Adrenal gland (tissue), 12 donors: Measurements from ENCODE around the gene TBXA2R. TPM values are rescaled to one million over a fixed set of nuclear protein-coding genes. Genes with fewer than 3 reads are reported as not detected.
"Not testable (repeated sequence)": the region's sequence is repeated elsewhere in the genome, so short reads cannot be mapped to it uniquely, and the experiment has no call there.

Experiments
- DNase-seq, 7 donors: peaks; one replicate each; pipeline ENCODE4 v3.0.0-alpha.2; 2019 to 2020
- H3K27ac ChIP-seq, 5 donors: fragments of 200-600 bp; sonication (generic) in 4 of 5; 1 replicate in 3 of 5; 2 replicates in 2 of 5; pipeline versions ENCODE4 v1.5.1 to v1.8.0; 2016 to 2020; ENCODE audit warnings: mild to moderate bottlenecking in 1 of 5
- H3K27me3 ChIP-seq: fragments of 200-600 bp; 2 replicates; pipeline ENCODE4 v1.8.0; 2021
- H3K36me3 ChIP-seq, 2 donors: fragments of 200-600 bp; replicated peaks in 1 of 2; 1 replicate in 1 of 2; 2 replicates in 1 of 2; pipeline versions ENCODE4 v1.5.1 to v1.8.0; 2018 to 2022
- H3K4me1 ChIP-seq, 2 donors: fragments of 200-600 bp; replicated peaks in 1 of 2; 1 replicate in 1 of 2; 2 replicates in 1 of 2; pipeline versions ENCODE4 v1.5.1 to v1.8.0; 2018 to 2021
- H3K4me3 ChIP-seq, 4 donors: fragments of 200-600 bp; sonication (generic) in 3 of 4; one replicate each; pipeline ENCODE4 v1.5.1; 2016 to 2018
- H3K9me3 ChIP-seq, 3 donors: fragments of 200-600 bp; sonication (generic) in 1 of 3; replicated peaks in 1 of 3; 1 replicate in 2 of 3; 2 replicates in 1 of 3; pipeline versions ENCODE4 v1.5.1 to v1.8.0; 2016 to 2021
- POLR2A ChIP-seq, 2 donors: fragments of 450-650 bp; IDR thresholded peaks; one replicate each; pipeline ENCODE4 v1.6.1; 2017; ENCODE audit warnings: antibody characterized with exemption in 2 of 2, mild to moderate bottlenecking in 2 of 2, moderate library complexity in 1 of 2
- WGBS, 4 donors: extraction: QIAGEN DNeasy Blood & Tissue Kit in 2 of 4; methylation state at CpG; one replicate each; pipeline versions ENCODE4 v1.1.5 to v1.1.7; 2013 to 2017; 5-methylcytosine and 5-hydroxymethylcytosine counted together
- intact Hi-C, 2 donors: fragments of 100-400 bp; cut with DNase I; formaldehyde crosslinking; loops; one replicate each; pipeline versions ENCODE4 v1.14.1 to v1.15.0; 2022 to 2023
- polyA plus RNA-seq, 3 donors: library from polyadenylated mRNA; stranded (reverse); fragments of 200-250 nt in 2 of 3; fragments of 350-450 nt in 1 of 3; fragmentation: Illumina TruSeq in 1 of 3; extraction: RNeasy Lipid Tissue Mini Kit (QIAGEN cat#74804) in 1 of 3; gene quantifications; one replicate each; pipeline ENCODE4 v1.2.3, GENCODE V29; 2013 to 2014
- total RNA-seq, 9 donors: library from RNA; depleted of rRNA in 4 of 9; stranded (reverse); fragments of >200 nt in 4 of 9; fragments of 120-200 nt in 1 of 9; fragmentation: NEBNext Ultra II Directional in 1 of 9; extraction: Animal tissue kit (Norgen Biotek cat#: 25700) in 1 of 9; gene quantifications; one replicate each; pipeline versions ENCODE4 v1.1.0 to v1.2.4, GENCODE V29; 2013 to 2023
- TF ChIP-seq, protein P1 (sequence below), 6 experiments: fragments of 450-650 bp in 4 of 6; fragments of 200-600 bp in 2 of 6; sonication (generic) in 1 of 6; IDR thresholded peaks; 1 replicate in 5 of 6; 2 replicates in 1 of 6; pipeline versions ENCODE4 v1.5.1 to v1.8.0; 2016 to 2021; ENCODE audit warnings: antibody characterized with exemption in 6 of 6, mild to moderate bottlenecking in 2 of 6, moderate library complexity in 1 of 6
- donor health status: healthy with polysubstance abuse.
- donor health status: Bipolar disorder and iron deficiency.
- donor health status: DM: yes; HTN: yes; CAD: no.
- donor health status: DM: no; HTN: no; CAD: no.
- donor health status: DM: no; HTN: no; CAD: no.
- donor health status: DM: yes; HTN: yes; CAD: no.

TBXA2R gene
- total and polyA plus RNA-seq, 12 donors, result 4.7 to 25.5 (median 12.4) TPM

DNA sequence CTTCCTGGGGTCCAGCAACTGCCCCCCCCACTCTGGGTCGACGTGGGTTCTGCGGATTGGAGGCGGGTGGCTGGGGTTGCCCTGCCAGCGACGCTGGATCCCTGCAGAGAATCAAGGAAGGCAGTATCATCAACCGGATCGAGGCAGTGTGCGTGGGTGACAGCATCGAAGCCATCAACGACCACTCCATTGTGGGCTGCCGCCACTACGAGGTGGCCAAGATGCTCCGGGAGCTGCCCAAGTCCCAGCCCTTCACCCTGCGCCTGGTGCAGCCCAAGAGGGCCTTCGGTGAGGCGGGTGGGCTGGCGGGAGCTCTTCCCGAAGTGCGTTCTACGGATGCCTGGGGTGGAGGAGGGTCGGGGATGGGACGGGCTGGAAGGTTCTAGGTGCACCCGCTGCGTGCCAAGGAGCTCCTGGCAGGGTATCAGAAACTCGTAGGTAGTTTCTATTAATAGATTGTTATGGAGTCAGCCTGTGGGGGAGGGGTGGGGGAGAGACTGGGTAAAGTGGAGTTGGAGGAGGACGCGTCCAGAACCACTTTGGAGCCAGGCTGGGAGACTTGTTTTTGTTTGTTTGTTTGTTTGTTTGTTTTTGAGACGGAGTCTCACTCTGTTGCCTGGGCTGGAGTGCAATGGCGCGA, 19.8 kb downstream of the TBXA2R start:
- no peak overlapping the region for H3K4me3 ChIP-seq
- peaks cover 9% of the 10 kb centered on the region for H3K27me3 ChIP-seq
- H3K36me3 ChIP-seq, result no peaks in the 10 kb centered on the region
- peak in 1 of 7 donors; percentile 47 for DNase-seq
- WGBS, 4 donors, result 58 to 72% (median 68%) methylated on average over 15 to 31 of the region's 31 CpGs
- TF ChIP-seq, protein P1, sequence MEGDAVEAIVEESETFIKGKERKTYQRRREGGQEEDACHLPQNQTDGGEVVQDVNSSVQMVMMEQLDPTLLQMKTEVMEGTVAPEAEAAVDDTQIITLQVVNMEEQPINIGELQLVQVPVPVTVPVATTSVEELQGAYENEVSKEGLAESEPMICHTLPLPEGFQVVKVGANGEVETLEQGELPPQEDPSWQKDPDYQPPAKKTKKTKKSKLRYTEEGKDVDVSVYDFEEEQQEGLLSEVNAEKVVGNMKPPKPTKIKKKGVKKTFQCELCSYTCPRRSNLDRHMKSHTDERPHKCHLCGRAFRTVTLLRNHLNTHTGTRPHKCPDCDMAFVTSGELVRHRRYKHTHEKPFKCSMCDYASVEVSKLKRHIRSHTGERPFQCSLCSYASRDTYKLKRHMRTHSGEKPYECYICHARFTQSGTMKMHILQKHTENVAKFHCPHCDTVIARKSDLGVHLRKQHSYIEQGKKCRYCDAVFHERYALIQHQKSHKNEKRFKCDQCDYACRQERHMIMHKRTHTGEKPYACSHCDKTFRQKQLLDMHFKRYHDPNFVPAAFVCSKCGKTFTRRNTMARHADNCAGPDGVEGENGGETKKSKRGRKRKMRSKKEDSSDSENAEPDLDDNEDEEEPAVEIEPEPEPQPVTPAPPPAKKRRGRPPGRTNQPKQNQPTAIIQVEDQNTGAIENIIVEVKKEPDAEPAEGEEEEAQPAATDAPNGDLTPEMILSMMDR (IDR thresholded peaks at IDR 0.05), result no peak
- no peak for TF ChIP-seq POLR2A (IDR thresholded peaks at IDR 0.05)
- H3K27ac ChIP-seq, result no peak overlapping the region
- H3K4me1 ChIP-seq, result peaks cover 0 to 3% of the 10 kb centered on the region in 2 donors
- intact Hi-C loops, result no loop called here
- no peaks in the 10 kb centered on the region for H3K9me3 ChIP-seq

DNA sequence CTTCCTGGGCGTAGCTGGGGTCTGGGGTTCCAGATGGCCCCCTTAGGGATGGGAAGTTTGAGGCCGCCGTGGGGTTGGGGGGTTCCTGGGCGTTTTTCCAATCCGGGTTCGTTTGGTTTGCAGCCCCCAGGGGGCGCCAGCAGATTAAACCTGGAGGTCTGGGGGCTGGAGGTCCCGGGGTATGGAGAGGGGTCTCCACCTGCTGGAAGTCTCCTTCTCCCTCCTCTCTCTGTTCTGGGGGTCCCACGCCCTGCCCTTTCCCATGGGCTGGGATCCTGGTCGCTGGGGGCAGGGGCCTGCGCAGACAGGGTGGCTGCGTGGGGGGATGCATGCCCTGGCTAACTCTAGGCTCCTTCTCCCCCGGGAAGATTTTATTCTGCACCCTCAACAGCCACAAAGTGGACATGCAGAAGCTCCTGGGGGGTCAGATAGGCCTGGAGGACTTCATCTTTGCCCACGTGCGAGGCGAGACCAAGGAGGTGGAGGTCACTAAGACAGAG, 20.5 kb downstream of the TBXA2R start:
- 0 to 37% (median 23%) methylated on average over 1 to 16 of the region's 16 CpGs for WGBS, 4 donors
- intact Hi-C loops, result no loop called here
- H3K4me3 ChIP-seq, result peak overlapping the region in 1 of 4 donors; percentile 49

DNA sequence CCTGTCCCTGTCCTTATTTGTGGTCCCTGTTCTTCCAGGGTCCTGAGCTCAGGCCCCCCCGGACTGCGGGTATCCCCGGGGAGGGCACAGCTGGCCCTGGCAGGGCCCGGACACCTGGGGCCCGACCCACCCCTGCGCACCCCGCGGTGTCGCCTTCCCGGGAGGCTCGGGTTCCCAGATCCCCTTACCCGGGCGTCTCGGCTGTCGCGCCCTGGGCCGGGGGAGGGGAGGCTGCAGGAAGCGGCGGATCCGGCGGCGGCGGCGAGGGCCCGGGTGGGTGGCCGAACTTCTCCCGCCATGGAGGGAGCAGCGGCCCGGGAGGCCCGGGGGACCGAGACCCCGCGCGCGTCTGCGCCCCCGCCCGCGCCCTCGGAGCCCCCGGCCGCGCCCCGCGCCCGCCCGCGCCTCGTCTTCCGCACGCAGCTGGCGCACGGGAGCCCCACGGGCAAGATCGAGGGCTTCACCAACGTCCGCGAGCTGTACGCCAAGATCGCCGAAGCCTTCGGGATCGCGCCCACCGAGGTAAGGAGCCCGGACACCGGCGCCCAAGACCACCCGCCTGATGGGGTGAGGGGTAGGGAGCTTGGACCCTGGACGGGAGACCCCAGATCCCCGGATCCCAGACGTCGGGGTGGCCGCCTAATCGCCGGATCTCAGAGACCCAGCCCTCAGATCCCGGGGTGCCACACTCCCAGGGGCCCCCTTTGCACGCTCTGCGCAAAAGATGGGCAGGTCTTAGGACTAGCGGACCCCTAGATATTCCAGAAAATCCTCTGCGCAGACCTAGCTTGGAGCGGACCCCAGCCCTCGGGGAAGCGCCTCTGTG, 21.2 kb downstream of the TBXA2R start, which contains the start of gene GIPC3:
GIPC3 (plus strand) TSS at position 178 of the 826 bp plus-strand sequence; CDS start at position 298, 120 bp downstream.
- peaks cover 0 to 7% of the 10 kb centered on the region in 2 donors for H3K4me1 ChIP-seq
- peaks cover 9% of the 10 kb centered on the region for H3K27me3 ChIP-seq
- intact Hi-C loops, result no loop called here
- no peaks in the 10 kb centered on the region for H3K9me3 ChIP-seq
- H3K36me3 ChIP-seq, result no peaks in the 10 kb centered on the region
- H3K4me3 ChIP-seq, result peak within 1 kb of the TSS in 1 of 4 donors; percentile 49
- no peak for TF ChIP-seq POLR2A (IDR thresholded peaks at IDR 0.05)
- TF ChIP-seq, protein P1 (IDR thresholded peaks at IDR 0.05), result no peak
- no peak for DNase-seq
- 0 to 5% (median 4%) methylated on average over 12 to 84 of the region's 84 CpGs; no CpG with 5 or more reads in 1 of the 4 donors for WGBS, 4 donors
- peak within 1 kb of the TSS in 1 of 5 donors; percentile 14 for H3K27ac ChIP-seq

More for the DNA sequence above, 20.5 kb downstream of the TBXA2R start:
- H3K27me3 ChIP-seq, result peaks cover 9% of the 10 kb centered on the region
- H3K4me1 ChIP-seq, result peaks cover 0 to 3% of the 10 kb centered on the region in 2 donors
- H3K9me3 ChIP-seq, result no peaks in the 10 kb centered on the region
- DNase-seq, result no peak
- TF ChIP-seq POLR2A (IDR thresholded peaks at IDR 0.05), result no peak
- TF ChIP-seq, protein P1 (IDR thresholded peaks at IDR 0.05), result peak; percentile 20 to 62 (median 46)
- H3K27ac ChIP-seq, result no peak overlapping the region
- H3K36me3 ChIP-seq, result no peaks in the 10 kb centered on the region

DNA sequence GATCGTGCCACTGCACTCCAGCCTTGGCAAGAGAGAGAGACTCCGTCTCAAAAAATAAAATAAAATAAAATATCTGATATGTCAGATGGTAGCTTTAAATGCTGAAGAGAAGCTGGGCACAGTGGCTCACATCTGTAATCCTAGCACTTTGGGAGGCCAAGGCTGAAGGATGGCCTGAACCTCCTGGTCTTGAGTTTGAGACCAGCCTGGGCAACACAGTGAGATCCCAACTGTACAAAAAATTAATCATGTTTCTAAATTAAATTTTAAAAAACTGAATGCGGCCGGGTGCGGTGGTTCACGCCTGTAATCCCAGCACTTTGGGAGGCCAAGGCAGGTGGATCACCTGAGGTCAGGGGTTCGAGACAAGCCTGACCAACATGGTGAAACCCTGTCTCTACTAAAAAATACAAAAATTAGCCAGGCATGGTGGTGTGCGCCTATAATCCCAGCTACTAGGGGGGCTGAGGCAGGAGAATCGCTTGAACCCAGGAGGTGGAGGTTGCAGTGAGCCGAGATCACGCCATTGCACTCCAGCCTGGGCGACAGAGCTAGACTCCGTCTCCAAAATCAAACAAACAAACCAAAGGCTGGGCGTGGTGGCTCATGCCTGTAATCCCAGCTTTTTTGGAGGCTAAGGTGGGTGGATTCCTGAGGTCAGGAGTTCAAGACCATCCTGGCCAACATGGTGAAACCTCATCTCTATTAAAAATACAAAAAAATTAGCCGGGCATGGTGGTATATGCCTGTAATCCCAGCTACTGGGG, 22.5 kb downstream of the TBXA2R start:
- intact Hi-C loops, H3K9me3 ChIP-seq, H3K36me3 ChIP-seq, H3K27me3 ChIP-seq, H3K27ac ChIP-seq, DNase-seq, H3K4me3 ChIP-seq: not testable (repeated sequence)
- peaks cover 0 to 16% of the 10 kb centered on the region in 2 donors for H3K4me1 ChIP-seq
- 77 to 87% (median 81%) methylated on average over 15 of the region's 15 CpGs for WGBS, 4 donors

DNA sequence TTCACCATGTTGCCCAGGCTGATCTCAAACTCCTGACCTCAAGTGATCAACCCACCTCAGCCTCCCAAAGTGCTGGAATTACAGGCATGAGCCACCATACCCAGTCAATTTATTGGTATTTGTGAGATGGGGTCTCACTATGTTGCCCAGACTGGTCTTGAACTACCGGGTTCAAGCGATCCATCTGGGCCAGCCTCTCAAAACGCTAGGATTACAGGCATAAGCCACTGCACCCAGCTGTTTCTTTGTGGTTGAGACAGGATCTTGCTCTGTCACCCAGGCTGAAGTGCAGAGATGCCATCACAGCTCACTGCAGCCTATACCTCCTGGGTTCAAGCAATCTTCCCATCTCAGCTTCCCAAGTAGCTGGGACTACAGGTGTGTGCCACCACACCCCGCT, 24.9 kb downstream of the TBXA2R start:
- H3K4me1 ChIP-seq, result peaks cover 0 to 17% of the 10 kb centered on the region in 2 donors
- WGBS, 4 donors, result 89 to 100% (median 89%) methylated on average over 1 to 4 of the region's 4 CpGs

More for the DNA sequence above, 24.9 kb downstream of the TBXA2R start:
- H3K4me3 ChIP-seq, H3K9me3 ChIP-seq, H3K27me3 ChIP-seq, intact Hi-C loops, DNase-seq, H3K36me3 ChIP-seq: not testable (repeated sequence)
- peak overlapping the region in 1 of 5 donors; percentile 29 for H3K27ac ChIP-seq
